Measurements from ENCODE around the gene MYO1E. TPM values are rescaled to one million over a fixed set of nuclear protein-coding genes. Genes with fewer than 3 reads are reported as not detected.

The MYO1E gene
- total RNA-seq, 1 donor from 2014 or later, result 45.1 TPM

GRCh38 chr15:59216911-59217310 lies 155.8 kb downstream of the MYO1E start:
- intact Hi-C loops (cut with micrococcal nuclease), result no loop called here
- no peaks in the 10 kb centered on the region for H3K27me3 Mint-ChIP-seq
- H3K36me3 Mint-ChIP-seq (ENCODE audit: low read depth), result peaks cover 26% of the 10 kb centered on the region

GRCh38 chr15:59210186-59210585 lies 162.5 kb downstream of the MYO1E start:
- no peaks in the 10 kb centered on the region for H3K27me3 Mint-ChIP-seq
- DNase-seq, result no peak
- H3K4me3 Mint-ChIP-seq, result no peak overlapping the region
- H3K27ac Mint-ChIP-seq, result no peak overlapping the region
- peaks cover 4% of the 10 kb centered on the region for H3K9me3 Mint-ChIP-seq
- intact Hi-C loops (cut with micrococcal nuclease), result no loop called here
- H3K36me3 Mint-ChIP-seq (ENCODE audit: low read depth), result peaks cover 44% of the 10 kb centered on the region
- peaks cover 4% of the 10 kb centered on the region for H3K4me1 Mint-ChIP-seq

More at GRCh38 chr15:59216911-59217310, 155.8 kb downstream of the MYO1E start:
- H3K4me1 Mint-ChIP-seq, result peaks cover 6% of the 10 kb centered on the region
- no peak overlapping the region for H3K4me3 Mint-ChIP-seq
- H3K9me3 Mint-ChIP-seq, result peaks cover under 1% of the 10 kb centered on the region
- H3K27ac Mint-ChIP-seq, result no peak overlapping the region
- no peak for DNase-seq

GRCh38 chr15:59208613-59209249 lies 163.9 kb downstream of the MYO1E start:
- Mint-ChIP-seq H3K27ac (no peak overlapping the region), H3K9me3 (peaks cover 4% of the 10 kb centered on the region), H3K36me3 (ENCODE audit: low read depth) (peaks cover 43% of the 10 kb centered on the region), H3K4me1 (peaks cover 4% of the 10 kb centered on the region), H3K4me3 (no peak overlapping the region), H3K27me3 (no peaks in the 10 kb centered on the region)
- DNase-seq, result no peak
- intact Hi-C loops (cut with micrococcal nuclease), result no loop called here

- Mint-ChIP-seq H3K27ac (no peak within 1 kb of the TSS), H3K4me3 (no peak within 1 kb of the TSS), H3K9me3 (peaks cover under 1% of the 10 kb centered on the region), H3K27me3 (no peaks in the 10 kb centered on the region), H3K36me3 (ENCODE audit: low read depth) (peaks cover 42% of the 10 kb centered on the region), H3K4me1 (peaks cover 4% of the 10 kb centered on the region)
- DNase-seq, result no peak
- intact Hi-C loops (cut with micrococcal nuclease), result no loop called here
Measured at GRCh38 chr15:59206623-59207183, 166.0 kb downstream of the MYO1E start, which contains the start of gene LDHAL6B. LDHAL6B (plus strand) TSS chr15:59206843; CDS start chr15:59206941, 98 bp downstream.

GRCh38 chr15:59205839-59206622 lies 166.6 kb downstream of the MYO1E start:
- intact Hi-C loops (cut with micrococcal nuclease), result no loop called here
- Mint-ChIP-seq H3K27ac (no peak overlapping the region), H3K4me3 (no peak overlapping the region), H3K27me3 (no peaks in the 10 kb centered on the region), H3K36me3 (ENCODE audit: low read depth) (peaks cover 41% of the 10 kb centered on the region), H3K4me1 (peaks cover 4% of the 10 kb centered on the region), H3K9me3 (no peaks in the 10 kb centered on the region)
- DNase-seq, result no peak

- H3K9me3 Mint-ChIP-seq, result no peaks in the 10 kb centered on the region
- no peak overlapping the region for H3K27ac Mint-ChIP-seq
- peaks cover 4% of the 10 kb centered on the region for H3K4me1 Mint-ChIP-seq
- no peaks in the 10 kb centered on the region for H3K27me3 Mint-ChIP-seq
- H3K36me3 Mint-ChIP-seq (ENCODE audit: low read depth), result peaks cover 34% of the 10 kb centered on the region
- intact Hi-C loops (cut with micrococcal nuclease), result no loop called here
- DNase-seq, result no peak
- no peak overlapping the region for H3K4me3 Mint-ChIP-seq
Measured at GRCh38 chr15:59203657-59204056, 169.0 kb downstream of the MYO1E start.

GRCh38 chr15:59203008-59203407 lies 169.7 kb downstream of the MYO1E start:
- no peak for DNase-seq
- Mint-ChIP-seq H3K36me3 (ENCODE audit: low read depth) (peaks cover 29% of the 10 kb centered on the region), H3K4me3 (no peak overlapping the region), H3K27ac (no peak overlapping the region), H3K4me1 (peaks cover 4% of the 10 kb centered on the region), H3K9me3 (no peaks in the 10 kb centered on the region), H3K27me3 (no peaks in the 10 kb centered on the region)
- intact Hi-C loops (cut with micrococcal nuclease), result no loop called here

GRCh38 chr15:59200560-59200959 lies 172.1 kb downstream of the MYO1E start:
- Mint-ChIP-seq H3K27me3 (no peaks in the 10 kb centered on the region), H3K4me1 (no peaks in the 10 kb centered on the region), H3K9me3 (no peaks in the 10 kb centered on the region), H3K4me3 (no peak overlapping the region), H3K36me3 (ENCODE audit: low read depth) (peaks cover 17% of the 10 kb centered on the region), H3K27ac (no peak overlapping the region)
- intact Hi-C loops (cut with micrococcal nuclease), result no loop called here
- DNase-seq, result no peak

- Mint-ChIP-seq H3K27ac (no peak overlapping the region), H3K27me3 (no peaks in the 10 kb centered on the region), H3K36me3 (ENCODE audit: low read depth) (peaks cover 21% of the 10 kb centered on the region), H3K4me3 (no peak overlapping the region), H3K9me3 (no peaks in the 10 kb centered on the region), H3K4me1 (no peaks in the 10 kb centered on the region)
- intact Hi-C loops (cut with micrococcal nuclease), result no loop called here
- no peak for DNase-seq
Measured at GRCh38 chr15:59199626-59200465, 172.8 kb downstream of the MYO1E start.

GRCh38 chr15:59197454-59197853 lies 175.2 kb downstream of the MYO1E start:
- Mint-ChIP-seq H3K27me3 (no peaks in the 10 kb centered on the region), H3K4me1 (no peaks in the 10 kb centered on the region), H3K27ac (no peak overlapping the region), H3K4me3 (no peak overlapping the region), H3K9me3 (no peaks in the 10 kb centered on the region), H3K36me3 (ENCODE audit: low read depth) (peaks cover 28% of the 10 kb centered on the region)
- DNase-seq, result no peak
- intact Hi-C loops (cut with micrococcal nuclease), result no loop called here

- Mint-ChIP-seq H3K36me3 (ENCODE audit: low read depth) (peaks cover 29% of the 10 kb centered on the region), H3K4me3 (no peak overlapping the region), H3K27ac (no peak overlapping the region), H3K9me3 (no peaks in the 10 kb centered on the region), H3K27me3 (no peaks in the 10 kb centered on the region), H3K4me1 (no peaks in the 10 kb centered on the region)
- intact Hi-C loops (cut with micrococcal nuclease), result no loop called here
- DNase-seq, result no peak
Measured at GRCh38 chr15:59196416-59196815, 176.3 kb downstream of the MYO1E start.

- no peaks in the 10 kb centered on the region for H3K9me3 Mint-ChIP-seq
- peaks cover 34% of the 10 kb centered on the region for H3K36me3 Mint-ChIP-seq (ENCODE audit: low read depth)
- no peaks in the 10 kb centered on the region for H3K27me3 Mint-ChIP-seq
- no peak overlapping the region for H3K27ac Mint-ChIP-seq
- no peak for DNase-seq
- H3K4me3 Mint-ChIP-seq, result no peak overlapping the region
- intact Hi-C loops (cut with micrococcal nuclease), result no loop called here
- no peaks in the 10 kb centered on the region for H3K4me1 Mint-ChIP-seq
Measured at GRCh38 chr15:59194639-59195325, 177.9 kb downstream of the MYO1E start.

GRCh38 chr15:59191855-59192237 lies 180.8 kb downstream of the MYO1E start:
- Mint-ChIP-seq H3K27me3 (no peaks in the 10 kb centered on the region), H3K36me3 (ENCODE audit: low read depth) (peaks cover 40% of the 10 kb centered on the region), H3K4me1 (no peaks in the 10 kb centered on the region), H3K4me3 (no peak overlapping the region), H3K27ac (no peak overlapping the region), H3K9me3 (no peaks in the 10 kb centered on the region)
- no peak for DNase-seq
- intact Hi-C loops (cut with micrococcal nuclease), result no loop called here
